PFSK-1 (cell line): Measurements from ENCODE around the gene SPTB.

Experiments used
- POLR2AphosphoS5 ChIP-seq: IDR thresholded peaks from 2 replicates; pipeline ENCODE4 v1.6.1; 2012; ENCODE audit warnings: low read depth, mild to moderate bottlenecking, control low read depth, low read length, moderate library complexity
- SIN3A ChIP-seq: IDR thresholded peaks from 2 replicates; pipeline ENCODE4 v1.6.1; 2012; ENCODE audit warnings: mild to moderate bottlenecking, low read length, moderate library complexity, borderline replicate concordance; ENCODE audit not compliant: insufficient read depth
- TAF1 ChIP-seq: IDR thresholded peaks from 2 replicates; pipeline ENCODE4 v1.6.1; 2012; ENCODE audit warnings: low read length, control low read depth, borderline replicate concordance; ENCODE audit not compliant: insufficient read depth
- TF ChIP-seq, protein P1 (sequence below), 2 experiments: IDR thresholded peaks; 2 replicates each; pipeline versions ENCODE4 v1.6.1 to v1.8.0; 2011 to 2012; ENCODE audit warnings: low read depth in 2 of 2, low read length in 2 of 2, control low read depth in 1 of 2, inconsistent platforms in 1 of 2, mild to moderate bottlenecking in 1 of 2, moderate library complexity in 1 of 2; ENCODE audit not compliant: insufficient read depth in 1 of 2

DNA sequence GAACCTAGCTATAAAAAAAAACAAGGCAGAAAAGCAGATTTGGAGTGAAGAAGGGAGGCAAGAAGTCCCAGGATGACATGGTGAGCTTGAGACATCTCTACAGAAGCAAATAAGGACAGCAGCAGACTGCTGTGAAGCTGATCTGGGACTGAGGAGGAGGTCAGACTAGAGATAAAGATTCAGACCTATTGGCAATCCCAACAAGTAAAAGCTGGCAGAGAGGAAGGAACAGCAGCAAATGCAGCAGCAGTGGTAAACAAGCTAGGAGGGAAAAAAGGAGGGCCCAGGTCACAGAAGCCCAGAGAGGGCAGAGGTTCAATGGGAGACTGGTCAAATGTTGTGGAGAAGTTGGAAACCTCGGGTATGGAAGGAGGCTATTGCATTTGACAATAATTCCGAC lies 11.3 kb downstream of the SPTB start:
- TF ChIP-seq POLR2AphosphoS5 = no peak
- no peak for TF ChIP-seq SIN3A
- TF ChIP-seq TAF1 = no peak
- TF ChIP-seq, protein P1, sequence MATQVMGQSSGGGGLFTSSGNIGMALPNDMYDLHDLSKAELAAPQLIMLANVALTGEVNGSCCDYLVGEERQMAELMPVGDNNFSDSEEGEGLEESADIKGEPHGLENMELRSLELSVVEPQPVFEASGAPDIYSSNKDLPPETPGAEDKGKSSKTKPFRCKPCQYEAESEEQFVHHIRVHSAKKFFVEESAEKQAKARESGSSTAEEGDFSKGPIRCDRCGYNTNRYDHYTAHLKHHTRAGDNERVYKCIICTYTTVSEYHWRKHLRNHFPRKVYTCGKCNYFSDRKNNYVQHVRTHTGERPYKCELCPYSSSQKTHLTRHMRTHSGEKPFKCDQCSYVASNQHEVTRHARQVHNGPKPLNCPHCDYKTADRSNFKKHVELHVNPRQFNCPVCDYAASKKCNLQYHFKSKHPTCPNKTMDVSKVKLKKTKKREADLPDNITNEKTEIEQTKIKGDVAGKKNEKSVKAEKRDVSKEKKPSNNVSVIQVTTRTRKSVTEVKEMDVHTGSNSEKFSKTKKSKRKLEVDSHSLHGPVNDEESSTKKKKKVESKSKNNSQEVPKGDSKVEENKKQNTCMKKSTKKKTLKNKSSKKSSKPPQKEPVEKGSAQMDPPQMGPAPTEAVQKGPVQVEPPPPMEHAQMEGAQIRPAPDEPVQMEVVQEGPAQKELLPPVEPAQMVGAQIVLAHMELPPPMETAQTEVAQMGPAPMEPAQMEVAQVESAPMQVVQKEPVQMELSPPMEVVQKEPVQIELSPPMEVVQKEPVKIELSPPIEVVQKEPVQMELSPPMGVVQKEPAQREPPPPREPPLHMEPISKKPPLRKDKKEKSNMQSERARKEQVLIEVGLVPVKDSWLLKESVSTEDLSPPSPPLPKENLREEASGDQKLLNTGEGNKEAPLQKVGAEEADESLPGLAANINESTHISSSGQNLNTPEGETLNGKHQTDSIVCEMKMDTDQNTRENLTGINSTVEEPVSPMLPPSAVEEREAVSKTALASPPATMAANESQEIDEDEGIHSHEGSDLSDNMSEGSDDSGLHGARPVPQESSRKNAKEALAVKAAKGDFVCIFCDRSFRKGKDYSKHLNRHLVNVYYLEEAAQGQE (IDR thresholded peaks at IDR 0.05; ENCODE audit: insufficient read depth in 1 of 2, low read depth in 2 of 2, low read length in 2 of 2) = no peak
